ENCODE data around the gene CA9.

CA9 gene

DNA sequence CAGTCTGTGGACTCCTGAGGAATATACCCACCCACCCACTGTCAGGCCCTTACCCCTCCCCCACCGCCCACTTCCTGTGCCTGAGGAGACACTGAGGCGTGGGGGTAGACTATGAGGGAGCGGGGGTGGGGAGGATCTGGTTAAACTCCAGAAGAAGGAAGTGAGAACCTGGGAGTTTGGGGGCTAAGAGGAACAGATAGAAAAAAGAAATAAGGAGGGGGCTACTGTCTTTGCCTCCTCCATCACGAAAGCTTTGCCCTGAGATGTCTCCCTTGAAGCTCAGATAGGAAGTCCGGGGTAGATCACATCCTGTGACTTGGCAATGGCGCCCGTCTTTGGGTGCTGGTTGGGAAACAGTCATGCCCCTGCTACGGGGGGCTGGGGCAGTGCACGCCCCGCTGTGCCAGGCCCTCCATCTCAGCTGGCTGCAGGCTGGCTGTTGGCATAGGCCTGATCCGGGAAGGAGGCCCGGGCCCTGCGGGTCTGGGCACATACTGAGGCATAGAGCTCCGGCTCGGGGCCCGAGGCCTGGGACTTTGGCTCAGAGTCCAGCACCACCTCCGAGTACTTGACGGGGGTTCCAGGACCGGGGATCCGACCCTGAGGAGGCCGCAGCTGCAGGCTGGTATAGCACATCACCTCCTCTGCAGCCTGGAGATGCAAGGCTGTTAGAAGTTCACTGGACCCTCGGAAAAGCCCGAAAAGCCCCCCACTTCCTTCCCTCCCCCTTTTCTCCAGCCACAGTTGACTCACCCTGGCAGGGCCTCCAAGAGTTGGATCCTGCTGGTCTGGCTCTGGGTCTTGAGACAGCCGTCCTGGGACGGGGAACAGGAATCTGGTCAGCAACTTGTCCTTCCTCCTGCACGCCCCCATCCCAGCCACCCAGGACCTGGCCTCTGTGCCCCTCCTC is 24.0 kb upstream of the CA9 start:
- peaks cover 6% of the 10 kb centered on the region for H4K20me1 ChIP-seq (ENCODE audit: insufficient read depth, low read length, poor library complexity, severe bottlenecking)
- peak overlapping the region; percentile 48 for H2AFZ ChIP-seq (ENCODE audit: low read length)
- H3K4me3 ChIP-seq (ENCODE audit: low read length, poor library complexity, severe bottlenecking) = peak overlapping the region; percentile 80
- H3K27me3 ChIP-seq (ENCODE audit: insufficient read depth, low read length, poor library complexity, severe bottlenecking) = no peaks in the 10 kb centered on the region
- H3F3A ChIP-seq (ENCODE audit: low read depth) = peaks cover 8% of the 10 kb centered on the region; the same call in 1 of the 2 replicates
- no peaks in the 10 kb centered on the region for H3K9me3 ChIP-seq (ENCODE audit: insufficient read depth, low read depth, low read length)
- H3K79me2 ChIP-seq (ENCODE audit: insufficient read depth, low read length) = peaks cover 59% of the 10 kb centered on the region
- no peak for TF ChIP-seq EZH2phosphoT487 (IDR thresholded peaks at IDR 0.05; ENCODE audit: borderline replicate concordance)
- TF ChIP-seq, protein P1, sequence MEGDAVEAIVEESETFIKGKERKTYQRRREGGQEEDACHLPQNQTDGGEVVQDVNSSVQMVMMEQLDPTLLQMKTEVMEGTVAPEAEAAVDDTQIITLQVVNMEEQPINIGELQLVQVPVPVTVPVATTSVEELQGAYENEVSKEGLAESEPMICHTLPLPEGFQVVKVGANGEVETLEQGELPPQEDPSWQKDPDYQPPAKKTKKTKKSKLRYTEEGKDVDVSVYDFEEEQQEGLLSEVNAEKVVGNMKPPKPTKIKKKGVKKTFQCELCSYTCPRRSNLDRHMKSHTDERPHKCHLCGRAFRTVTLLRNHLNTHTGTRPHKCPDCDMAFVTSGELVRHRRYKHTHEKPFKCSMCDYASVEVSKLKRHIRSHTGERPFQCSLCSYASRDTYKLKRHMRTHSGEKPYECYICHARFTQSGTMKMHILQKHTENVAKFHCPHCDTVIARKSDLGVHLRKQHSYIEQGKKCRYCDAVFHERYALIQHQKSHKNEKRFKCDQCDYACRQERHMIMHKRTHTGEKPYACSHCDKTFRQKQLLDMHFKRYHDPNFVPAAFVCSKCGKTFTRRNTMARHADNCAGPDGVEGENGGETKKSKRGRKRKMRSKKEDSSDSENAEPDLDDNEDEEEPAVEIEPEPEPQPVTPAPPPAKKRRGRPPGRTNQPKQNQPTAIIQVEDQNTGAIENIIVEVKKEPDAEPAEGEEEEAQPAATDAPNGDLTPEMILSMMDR (conservative IDR thresholded peaks at IDR 0.05; ENCODE audit: low read length) = no peak
- peak overlapping the region; percentile 85 for H3K9ac ChIP-seq (ENCODE audit: low read depth, low read length, poor library complexity, severe bottlenecking)
- H3K4me2 ChIP-seq (ENCODE audit: low read depth, low read length, poor library complexity, severe bottlenecking) = peak overlapping the region; percentile 98
- H3K36me3 ChIP-seq (ENCODE audit: insufficient read depth, low read length) = no peaks in the 10 kb centered on the region
- H3K4me1 ChIP-seq (ENCODE audit: insufficient read depth, low read length, poor library complexity, severe bottlenecking) = peaks cover 47% of the 10 kb centered on the region
- H3K9me2 ChIP-seq (replicated peaks; ENCODE audit: low read depth, low read length) = no peaks in the 10 kb centered on the region

DNA sequence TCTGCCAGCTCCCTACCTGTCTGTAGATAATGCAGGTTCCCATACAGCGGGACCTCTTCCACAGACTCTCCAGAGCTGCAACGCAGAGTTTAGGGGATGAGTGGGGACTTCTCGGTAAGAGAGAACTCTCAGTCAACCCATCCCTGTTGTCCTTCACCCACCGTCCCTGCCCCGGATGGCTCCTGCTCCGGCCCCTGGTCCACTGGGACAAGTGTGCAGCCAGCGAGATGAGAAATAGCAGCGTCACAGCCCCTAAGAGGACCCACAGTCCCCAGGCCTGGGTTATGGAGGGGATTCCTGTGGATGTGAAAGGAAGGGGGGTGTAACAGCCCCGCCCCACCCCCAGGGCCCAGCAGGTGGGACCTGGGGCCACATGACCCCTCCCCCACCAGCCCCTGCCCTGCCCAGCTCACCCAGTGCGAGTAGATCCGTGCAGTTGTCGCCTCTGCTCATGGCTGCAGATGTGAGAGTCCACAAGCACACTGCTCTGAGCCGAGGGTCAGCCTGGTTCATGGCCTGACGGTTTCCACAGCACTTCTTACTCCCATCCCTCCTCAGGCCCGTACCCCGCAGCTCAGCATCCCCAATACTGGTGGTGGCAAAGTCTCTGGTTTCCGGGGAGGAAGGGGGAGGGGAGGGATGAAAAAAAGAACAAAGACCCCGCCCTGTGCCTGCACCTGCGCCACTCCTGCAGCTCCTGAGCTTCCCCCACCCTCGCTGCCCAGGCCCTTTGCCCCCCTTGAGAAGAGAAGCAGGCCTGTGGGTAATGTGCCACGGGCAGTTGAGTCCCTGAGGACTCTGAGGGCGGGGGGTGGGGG is 23.2 kb upstream of the CA9 start, which contains the start of gene SIT1:
TSS of gene SIT1 (minus strand) at position 591 of the 818 bp plus-strand sequence. CDS start at position 513, 78 bp downstream.
- Histone ChIP-seq H3K36me3 (ENCODE audit: insufficient read depth, low read length) (no peaks in the 10 kb centered on the region), H4K20me1 (ENCODE audit: insufficient read depth, low read length, poor library complexity, severe bottlenecking) (peaks cover 6% of the 10 kb centered on the region), H3K4me1 (ENCODE audit: insufficient read depth, low read length, poor library complexity, severe bottlenecking) (peaks cover 44% of the 10 kb centered on the region), H3K9me2 (replicated peaks; ENCODE audit: low read depth, low read length) (no peaks in the 10 kb centered on the region), H3K4me2 (ENCODE audit: low read depth, low read length, poor library complexity, severe bottlenecking) (peak within 1 kb of the TSS; percentile 98), H3K4me3 (ENCODE audit: low read length, poor library complexity, severe bottlenecking) (peak within 1 kb of the TSS; percentile 80), H3F3A (ENCODE audit: low read depth) (peaks cover 8% of the 10 kb centered on the region; the same call in 1 of the 2 replicates), H3K9ac (ENCODE audit: low read depth, low read length, poor library complexity, severe bottlenecking) (peak within 1 kb of the TSS; percentile 85), H2AFZ (ENCODE audit: low read length) (peak within 1 kb of the TSS; percentile 48), H3K27me3 (ENCODE audit: insufficient read depth, low read length, poor library complexity, severe bottlenecking) (no peaks in the 10 kb centered on the region), H3K9me3 (ENCODE audit: insufficient read depth, low read depth, low read length) (no peaks in the 10 kb centered on the region), H3K79me2 (ENCODE audit: insufficient read depth, low read length) (peaks cover 52% of the 10 kb centered on the region)
- TF ChIP-seq, protein P1 (conservative IDR thresholded peaks at IDR 0.05; ENCODE audit: low read length) = no peak
- TF ChIP-seq EZH2phosphoT487 (IDR thresholded peaks at IDR 0.05; ENCODE audit: borderline replicate concordance) = no peak

DNA sequence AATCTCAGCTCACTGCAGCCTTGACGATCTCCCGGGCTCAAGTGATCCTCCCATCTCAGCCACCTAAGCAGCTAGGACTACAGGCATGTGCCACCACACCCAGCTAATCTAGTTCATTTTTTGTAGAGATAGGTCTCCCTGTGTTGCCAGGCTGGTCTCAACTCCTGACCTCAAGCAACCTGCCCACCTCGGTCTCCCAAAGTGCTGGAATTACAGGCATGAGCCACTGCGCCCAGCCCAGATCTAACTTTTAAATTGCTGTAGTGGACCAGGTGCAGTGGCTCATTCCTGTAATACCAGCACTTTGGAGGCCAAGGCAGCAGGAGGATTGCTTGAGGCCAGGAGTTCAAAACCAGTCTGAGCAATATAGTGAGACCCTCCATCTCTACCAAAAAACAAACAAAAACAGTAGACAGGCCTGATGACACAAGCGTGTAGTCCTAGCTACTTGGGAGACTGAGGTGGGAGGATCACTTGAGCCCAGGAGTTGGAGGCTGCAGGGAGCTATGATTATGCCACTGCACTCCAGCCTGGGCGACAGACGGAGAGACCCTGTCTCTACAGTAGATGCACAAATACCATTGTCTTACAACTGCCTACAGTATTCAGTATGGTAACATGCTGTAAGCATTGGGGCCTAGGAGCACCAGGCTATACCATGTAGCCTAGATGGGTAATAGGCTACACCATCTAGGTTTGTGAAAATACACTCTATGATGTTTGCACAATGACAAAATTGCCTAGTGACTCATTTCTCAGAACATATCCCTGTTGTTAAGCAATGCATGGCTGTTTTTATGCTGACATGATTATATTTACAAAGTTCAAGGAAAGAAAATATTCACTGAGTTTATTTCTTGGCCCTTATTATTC is 21.5 kb upstream of the CA9 start:
- H3F3A ChIP-seq (ENCODE audit: low read depth) = peaks cover 10% of the 10 kb centered on the region; the same call in 1 of the 2 replicates
- H3K4me3 ChIP-seq (ENCODE audit: low read length, poor library complexity, severe bottlenecking) = no peak overlapping the region
- peaks cover 50% of the 10 kb centered on the region for H3K79me2 ChIP-seq (ENCODE audit: insufficient read depth, low read length)
- TF ChIP-seq, protein P1 (conservative IDR thresholded peaks at IDR 0.05; ENCODE audit: low read length) = no peak
- TF ChIP-seq EZH2phosphoT487 (IDR thresholded peaks at IDR 0.05; ENCODE audit: borderline replicate concordance) = no peak
- H3K4me1 ChIP-seq (ENCODE audit: insufficient read depth, low read length, poor library complexity, severe bottlenecking) = peaks cover 53% of the 10 kb centered on the region
- peaks cover 6% of the 10 kb centered on the region for H4K20me1 ChIP-seq (ENCODE audit: insufficient read depth, low read length, poor library complexity, severe bottlenecking)
- no peak overlapping the region for H3K9ac ChIP-seq (ENCODE audit: low read depth, low read length, poor library complexity, severe bottlenecking)
- H3K9me3 ChIP-seq (ENCODE audit: insufficient read depth, low read depth, low read length) = no peaks in the 10 kb centered on the region
- no peak overlapping the region for H2AFZ ChIP-seq (ENCODE audit: low read length)
- no peaks in the 10 kb centered on the region for H3K9me2 ChIP-seq (replicated peaks; ENCODE audit: low read depth, low read length)
- no peaks in the 10 kb centered on the region for H3K27me3 ChIP-seq (ENCODE audit: insufficient read depth, low read length, poor library complexity, severe bottlenecking)
- H3K4me2 ChIP-seq (ENCODE audit: low read depth, low read length, poor library complexity, severe bottlenecking) = peak overlapping the region; percentile 98
- H3K36me3 ChIP-seq (ENCODE audit: insufficient read depth, low read length) = no peaks in the 10 kb centered on the region
